AG04450 (cell line): Measurements from ENCODE around the gene FLT4. TPM values are rescaled to one million over a fixed set of nuclear protein-coding genes. Genes with fewer than 3 reads are reported as not detected.

Source experiments
- CTCF ChIA-PET: fragments of 300-600, 350-600 bp; formaldehyde crosslinking; extraction: SDS; loops from one replicate; lab custom pipeline; 2022; ENCODE audit warnings: antibody characterized with exemption, inconsistent platforms; lab: Charles Lee
- POLR2A ChIA-PET: fragments of 350-600 bp; formaldehyde crosslinking; extraction: SDS; loops from one replicate; lab custom pipeline; 2021; ENCODE audit warnings: antibody characterized with exemption, inconsistent platforms; lab: Yijun Ruan, JAX
- DNase-seq: peaks from one replicate; pipeline ENCODE4 v3.0.0-alpha.2; 2011; ENCODE audit warnings: low read depth, low spot score
- H3K27ac ChIP-seq: one replicate; pipeline ENCODE4 v1.5.1; 2012; ENCODE audit warnings: low read depth, low read length, control low read depth
- H3K27me3 ChIP-seq: one replicate; pipeline ENCODE4 v1.6.0; 2012; ENCODE audit warnings: low read length; ENCODE audit not compliant: control insufficient read depth, insufficient read depth
- H3K4me3 ChIP-seq: 2 replicates; pipeline ENCODE4 v1.5.1; 2011; ENCODE audit warnings: mild to moderate bottlenecking, low read depth, low read length, control low read depth
- H3K9me3 ChIP-seq: 2 replicates; pipeline ENCODE4 v1.5.1; 2012; ENCODE audit warnings: low read length; ENCODE audit not compliant: control insufficient read depth, insufficient read depth
- polyA minus RNA-seq: library from RNA; depleted of rRNA, polyadenylated mRNA; stranded (reverse); fragments of >200 nt; gene quantifications from 2 replicates; pipeline ENCODE4 v1.2.3, GENCODE V29; 2011; rRNA and poly(A)+ RNA removed
- polyA plus RNA-seq: library from polyadenylated mRNA; depleted of rRNA; stranded (reverse); fragments of >200 nt; gene quantifications from 2 replicates; pipeline ENCODE4 v1.2.3, GENCODE V29; 2011; rRNA removed
- TF ChIP-seq, protein P1 (sequence below): IDR thresholded peaks from 2 replicates; pipeline ENCODE4 v1.5.1; 2011; ENCODE audit warnings: low read depth, low read length, control low read depth, inconsistent platforms

The FLT4 gene
- not detected in 2 replicates for polyA plus RNA-seq
- polyA minus RNA-seq: 0.18 TPM in 1 of 2 replicates, not detected in the other

DNA sequence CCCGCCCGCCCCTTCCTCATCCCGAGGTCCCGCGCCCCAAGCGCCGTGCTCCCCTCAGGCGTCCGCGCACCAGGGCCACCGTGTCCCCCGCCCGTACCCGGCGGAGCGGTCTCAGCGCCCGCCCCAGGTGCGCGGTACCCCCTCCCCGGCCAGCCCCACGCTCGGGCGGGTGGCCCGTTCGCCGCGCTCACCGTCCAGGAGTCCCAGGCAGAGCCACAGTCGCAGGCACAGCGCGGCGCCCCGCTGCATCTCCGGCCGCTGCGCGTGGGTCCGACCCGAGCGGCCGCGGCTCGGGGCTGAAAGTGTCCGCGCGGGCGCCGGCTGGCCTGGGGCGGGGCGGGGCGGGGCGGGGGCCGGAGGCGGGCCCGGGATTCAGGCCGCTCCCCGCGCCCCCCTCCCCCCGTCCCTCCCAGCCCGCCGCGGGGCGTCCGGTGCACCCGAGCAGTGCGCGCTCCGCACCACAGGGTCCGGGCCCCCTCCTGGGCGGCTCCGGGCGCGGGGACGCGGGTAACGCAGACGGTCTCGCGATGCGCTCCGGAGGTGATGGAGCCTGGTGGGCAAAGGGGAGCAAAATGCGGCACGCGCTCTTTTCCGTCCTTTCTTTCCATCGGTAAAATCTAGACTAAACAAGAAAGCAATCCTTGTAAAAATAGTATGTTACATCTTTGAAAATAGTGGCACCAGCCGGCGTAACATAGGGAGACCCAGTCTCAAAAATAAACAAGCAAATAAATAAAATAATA is at the start of gene FLT4:
FLT4 (minus strand) TSS at position 304 of the 743 bp plus-strand sequence; CDS start at position 249, 55 bp downstream.
- ChIA-PET POLR2A (no interaction called here), CTCF (interaction anchor here (0.7 kb wide), 1 partner anchor 94 kb away, joined by 3 read pairs; no protein-coding TSS in a partner anchor)
- H3K4me3 ChIP-seq: peak within 1 kb of the TSS; percentile 37; the same call in 1 of the 2 replicates
- H3K9me3 ChIP-seq: no peaks in the 10 kb centered on the region; the same call in 1 of the 2 replicates
- TF ChIP-seq, protein P1, sequence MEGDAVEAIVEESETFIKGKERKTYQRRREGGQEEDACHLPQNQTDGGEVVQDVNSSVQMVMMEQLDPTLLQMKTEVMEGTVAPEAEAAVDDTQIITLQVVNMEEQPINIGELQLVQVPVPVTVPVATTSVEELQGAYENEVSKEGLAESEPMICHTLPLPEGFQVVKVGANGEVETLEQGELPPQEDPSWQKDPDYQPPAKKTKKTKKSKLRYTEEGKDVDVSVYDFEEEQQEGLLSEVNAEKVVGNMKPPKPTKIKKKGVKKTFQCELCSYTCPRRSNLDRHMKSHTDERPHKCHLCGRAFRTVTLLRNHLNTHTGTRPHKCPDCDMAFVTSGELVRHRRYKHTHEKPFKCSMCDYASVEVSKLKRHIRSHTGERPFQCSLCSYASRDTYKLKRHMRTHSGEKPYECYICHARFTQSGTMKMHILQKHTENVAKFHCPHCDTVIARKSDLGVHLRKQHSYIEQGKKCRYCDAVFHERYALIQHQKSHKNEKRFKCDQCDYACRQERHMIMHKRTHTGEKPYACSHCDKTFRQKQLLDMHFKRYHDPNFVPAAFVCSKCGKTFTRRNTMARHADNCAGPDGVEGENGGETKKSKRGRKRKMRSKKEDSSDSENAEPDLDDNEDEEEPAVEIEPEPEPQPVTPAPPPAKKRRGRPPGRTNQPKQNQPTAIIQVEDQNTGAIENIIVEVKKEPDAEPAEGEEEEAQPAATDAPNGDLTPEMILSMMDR: no peak
- H3K27me3 ChIP-seq: peaks cover 38% of the 10 kb centered on the region
- no peak for DNase-seq
- no peak within 1 kb of the TSS for H3K27ac ChIP-seq

DNA sequence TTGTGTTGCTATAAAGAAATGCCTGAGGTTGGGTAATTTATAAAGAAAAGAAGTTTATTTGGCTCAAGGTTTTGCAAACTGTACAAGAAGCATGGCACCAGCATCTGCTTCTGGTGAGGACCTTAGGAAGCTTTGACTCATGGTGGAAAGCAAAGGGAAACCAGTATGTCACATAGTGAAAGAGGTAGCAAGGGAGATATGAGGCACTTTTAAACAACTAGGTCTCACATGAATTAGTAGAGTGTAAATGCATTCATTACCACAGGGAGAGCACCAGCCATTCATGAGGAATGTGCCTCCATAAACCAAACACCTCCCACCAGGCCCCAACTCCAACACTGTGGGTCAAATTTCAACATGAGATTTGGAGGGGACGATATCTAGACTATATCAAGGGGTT is 49.6 kb upstream of the FLT4 start:
- CTCF ChIA-PET: interaction anchor here (0.7 kb wide), 1 partner anchor 408 kb away, joined by 3 read pairs; no protein-coding TSS in a partner anchor

DNA sequence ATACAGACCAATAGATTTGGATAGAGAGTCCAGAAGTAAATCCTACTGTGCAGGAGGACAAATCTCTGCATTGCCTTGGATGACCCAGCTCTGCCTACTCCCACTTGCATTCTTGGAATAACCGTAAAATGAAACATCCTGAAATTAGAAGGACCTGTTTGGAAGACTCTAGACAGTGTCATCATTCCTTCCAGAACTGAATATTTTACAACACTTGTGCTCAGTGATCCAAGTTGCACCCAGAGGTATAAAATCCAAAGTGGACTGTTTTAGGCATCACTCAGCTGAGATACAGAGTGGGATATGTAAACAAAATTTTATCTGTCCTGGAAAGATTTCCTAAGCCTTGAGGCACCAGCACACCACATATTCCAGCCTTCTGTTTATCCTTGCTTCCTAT is 46.7 kb upstream of the FLT4 start:
- ChIA-PET POLR2A (no interaction called here), CTCF (no interaction called here)
- Histone ChIP-seq H3K27ac (no peak overlapping the region), H3K27me3 (peaks cover 3% of the 10 kb centered on the region), H3K9me3 (no peaks in the 10 kb centered on the region), H3K4me3 (no peak overlapping the region)
- TF ChIP-seq, protein P1: no peak
- no peak for DNase-seq

More for the DNA sequence above, 49.6 kb upstream of the FLT4 start:
- TF ChIP-seq, protein P1: no peak
- Histone ChIP-seq H3K4me3 (no peak overlapping the region), H3K9me3 (no peaks in the 10 kb centered on the region), H3K27me3 (no peaks in the 10 kb centered on the region), H3K27ac (no peak overlapping the region)
- DNase-seq: no peak
- POLR2A ChIA-PET: no interaction called here

DNA sequence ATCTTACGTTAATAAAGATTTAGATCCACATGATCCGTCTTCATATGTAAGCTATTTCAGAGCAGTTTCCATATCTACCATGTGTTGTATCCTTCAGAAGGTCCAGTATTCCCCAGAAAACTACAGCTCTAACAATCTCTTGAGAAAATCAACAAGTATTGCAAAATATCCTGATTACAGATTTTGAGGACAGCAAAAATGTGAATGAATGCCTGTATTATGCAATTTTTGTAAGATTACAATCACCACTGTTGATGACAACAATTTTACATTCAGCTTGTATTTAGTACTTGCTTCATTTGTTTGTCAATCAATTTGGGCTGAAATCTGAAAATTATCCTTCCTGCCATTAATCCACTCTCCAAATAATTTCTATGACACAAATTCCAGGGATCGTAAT is 43.0 kb upstream of the FLT4 start:
- ChIA-PET POLR2A (no interaction called here), CTCF (interaction anchor here (0.7 kb wide), 1 partner anchor 398 kb away, joined by 3 read pairs; no protein-coding TSS in a partner anchor)
- Histone ChIP-seq H3K4me3 (no peak overlapping the region), H3K27me3 (peaks cover 6% of the 10 kb centered on the region), H3K9me3 (no peaks in the 10 kb centered on the region), H3K27ac (no peak overlapping the region)
- DNase-seq: no peak
- TF ChIP-seq, protein P1: no peak

DNA sequence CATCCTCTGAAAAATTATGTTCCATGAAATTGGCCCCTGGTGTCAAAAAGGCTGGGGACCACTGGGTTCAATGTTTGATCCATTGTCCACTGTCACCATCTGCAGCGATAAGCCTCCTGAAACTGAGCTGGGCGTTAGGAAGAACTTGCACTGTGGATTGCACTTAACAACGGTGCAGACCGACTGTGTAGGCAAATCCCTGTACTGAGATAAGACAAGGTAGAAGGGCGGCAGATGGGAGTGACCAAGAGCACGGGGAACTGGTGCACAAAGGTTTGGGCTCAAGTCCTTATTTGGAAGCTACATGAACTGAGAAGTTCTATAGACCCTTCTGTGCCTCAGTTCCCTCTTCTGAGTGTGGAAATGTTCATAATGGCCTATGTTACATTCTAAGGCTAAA is 41.6 kb upstream of the FLT4 start:
- DNase-seq: no peak

More for the DNA sequence above, 41.6 kb upstream of the FLT4 start:
- TF ChIP-seq, protein P1: no peak
- peaks cover 7% of the 10 kb centered on the region for H3K27me3 ChIP-seq
- POLR2A ChIA-PET: no interaction called here
- no peak overlapping the region for H3K27ac ChIP-seq
- CTCF ChIA-PET: no interaction called here
- H3K4me3 ChIP-seq: no peak overlapping the region
- H3K9me3 ChIP-seq: no peaks in the 10 kb centered on the region
